H9 (cell line): ENCODE measurements around the gene IFT80. TPM values are rescaled to one million over a fixed set of nuclear protein-coding genes. Genes with fewer than 3 reads are reported as not detected.

Source experiments
- DNase-seq: peaks from one replicate; pipeline ENCODE4 v3.0.0-alpha.2; 2017
- H2AFZ ChIP-seq: one replicate; pipeline ENCODE4 v1.6.1; 2013; ENCODE audit warnings: mild to moderate bottlenecking, low read length, control low read depth, moderate library complexity
- H2AK5ac ChIP-seq: 2 replicates; pipeline ENCODE4 v1.6.1; 2013; ENCODE audit warnings: low read length, control low read depth, mixed read lengths; ENCODE audit not compliant: insufficient read length
- H2BK120ac ChIP-seq: one replicate; pipeline ENCODE4 v1.6.1; 2013; ENCODE audit warnings: low read depth, mild to moderate bottlenecking, low read length, control low read depth, inconsistent platforms; ENCODE audit not compliant: poor library complexity, severe bottlenecking
- H2BK12ac ChIP-seq: 2 replicates; pipeline ENCODE4 v1.6.1; 2013; ENCODE audit warnings: low read length, control low read depth, mixed read lengths, low read depth; ENCODE audit not compliant: insufficient read length
- H2BK15ac ChIP-seq: 2 replicates; pipeline ENCODE4 v1.6.1; 2013; ENCODE audit warnings: low read depth, low read length, control low read depth
- H2BK20ac ChIP-seq: one replicate; pipeline ENCODE4 v1.6.1; 2013; ENCODE audit warnings: low read depth, mild to moderate bottlenecking, low read length, control low read depth, inconsistent platforms; ENCODE audit not compliant: poor library complexity, severe bottlenecking
- H2BK5ac ChIP-seq: 2 replicates; pipeline ENCODE4 v1.6.1; 2013; ENCODE audit warnings: low read length, control low read depth, mixed read lengths; ENCODE audit not compliant: insufficient read length
- H3K14ac ChIP-seq: 2 replicates; pipeline ENCODE4 v1.6.1; 2013; ENCODE audit warnings: low read length, control low read depth; ENCODE audit not compliant: insufficient read depth
- H3K18ac ChIP-seq: 2 replicates; pipeline ENCODE4 v1.6.1; 2013; ENCODE audit warnings: low read depth, mild to moderate bottlenecking, mixed read lengths, low read length, control low read depth; ENCODE audit not compliant: insufficient read length
- H3K23ac ChIP-seq: 2 replicates; pipeline ENCODE4 v1.6.1; 2013; ENCODE audit warnings: low read length, control low read depth, mixed read lengths, low read depth; ENCODE audit not compliant: insufficient read length
- H3K23me2 ChIP-seq: 2 replicates; pipeline ENCODE4 v1.6.1; 2013; ENCODE audit warnings: low read depth, mild to moderate bottlenecking, mixed read lengths, low read length, control low read depth; ENCODE audit not compliant: insufficient read length, poor library complexity, severe bottlenecking
- H3K27ac ChIP-seq: 2 replicates; pipeline ENCODE4 v1.5.1; 2013; ENCODE audit warnings: low read length, control low read depth, mixed read lengths, low read depth; ENCODE audit not compliant: insufficient read length
- H3K27me3 ChIP-seq: 2 replicates; pipeline ENCODE4 v1.6.1; 2013; ENCODE audit warnings: low read length, control low read depth, inconsistent platforms; ENCODE audit not compliant: insufficient read depth
- H3K4ac ChIP-seq: 2 replicates; pipeline ENCODE4 v1.6.1; 2013; ENCODE audit warnings: low read depth, mild to moderate bottlenecking, control low read depth, inconsistent platforms, low read length, moderate library complexity
- H3K4me1 ChIP-seq: 2 replicates; pipeline ENCODE4 v1.6.1; 2013; ENCODE audit warnings: low read length, control low read depth, inconsistent platforms; ENCODE audit not compliant: insufficient read depth
- H3K4me2 ChIP-seq: 2 replicates; pipeline ENCODE4 v1.6.1; 2013; ENCODE audit warnings: low read length, control low read depth, mixed read lengths; ENCODE audit not compliant: insufficient read length, insufficient read depth
- H3K56ac ChIP-seq: 2 replicates; pipeline ENCODE4 v1.6.1; 2013; ENCODE audit warnings: low read depth, mild to moderate bottlenecking, mixed read lengths, low read length, control low read depth; ENCODE audit not compliant: insufficient read length
- H3K79me1 ChIP-seq: 2 replicates; pipeline ENCODE4 v1.6.1; 2013; ENCODE audit warnings: low read depth, mild to moderate bottlenecking, moderate library complexity, low read length, control low read depth, inconsistent platforms; ENCODE audit not compliant: insufficient read depth, poor library complexity, severe bottlenecking
- H3K79me2 ChIP-seq: 2 replicates; pipeline ENCODE4 v1.6.1; 2013; ENCODE audit warnings: low read length, control low read depth, inconsistent platforms; ENCODE audit not compliant: insufficient read depth
- H3K9ac ChIP-seq: 2 replicates; pipeline ENCODE4 v1.6.1; 2013; ENCODE audit warnings: low read length, control low read depth, mixed read lengths; ENCODE audit not compliant: insufficient read length; ENCODE audit errors: extremely low read depth
- H3K9me3 ChIP-seq: one replicate; pipeline ENCODE4 v1.6.1; 2013; ENCODE audit warnings: low read depth, low read length, inconsistent platforms; ENCODE audit not compliant: control insufficient read depth
- H3T11ph ChIP-seq: one replicate; pipeline ENCODE4 v1.6.1; 2013; ENCODE audit warnings: mild to moderate bottlenecking, low read length, control low read depth, inconsistent platforms
- H4K20me1 ChIP-seq: one replicate; pipeline ENCODE4 v1.6.1; 2013; ENCODE audit not compliant: control insufficient read depth, insufficient read length, insufficient read depth
- H4K5ac ChIP-seq: 2 replicates; pipeline ENCODE4 v1.6.1; 2013; ENCODE audit warnings: low read depth, mild to moderate bottlenecking, mixed read lengths, low read length, control low read depth; ENCODE audit not compliant: insufficient read length
- H4K8ac ChIP-seq: replicated peaks from 2 replicates; pipeline ENCODE4 v1.6.1; 2013; ENCODE audit warnings: low read length, control low read depth, mixed read lengths, low read depth; ENCODE audit not compliant: insufficient read length
- H4K91ac ChIP-seq: 2 replicates; pipeline ENCODE4 v1.6.1; 2013; ENCODE audit warnings: low read depth, mild to moderate bottlenecking, moderate library complexity, mixed read lengths, low read length, control low read depth; ENCODE audit not compliant: insufficient read length
- H3K27ac Mint-ChIP-seq, 3 experiments: 2 replicates in 2 of 3; 3 replicates in 1 of 3; pipeline ENCODE4 v1.8.0; 2020 to 2021; ENCODE audit warnings: mixed read lengths in 3 of 3, mild to moderate bottlenecking in 1 of 3, moderate library complexity in 1 of 3
- H3K27me3 Mint-ChIP-seq: 2 replicates; pipeline ENCODE4 v1.8.0; 2021; ENCODE audit warnings: low read depth, mild to moderate bottlenecking, moderate library complexity, mixed read lengths
- H3K36me3 Mint-ChIP-seq, 3 experiments: 2 replicates in 2 of 3; 3 replicates in 1 of 3; pipeline ENCODE4 v1.8.0; 2020 to 2021; ENCODE audit warnings: low read depth in 3 of 3, mixed read lengths in 3 of 3; ENCODE audit not compliant: insufficient read depth in 1 of 3
- H3K4me1 Mint-ChIP-seq, 2 experiments: 2 replicates each; pipeline ENCODE4 v1.8.0; 2020; ENCODE audit warnings: mixed read lengths in 2 of 2
- H3K4me3 Mint-ChIP-seq, 2 experiments: 2 replicates in 1 of 2; 3 replicates in 1 of 2; pipeline ENCODE4 v1.8.0; 2020 to 2021; ENCODE audit warnings: mild to moderate bottlenecking in 2 of 2, mixed read lengths in 2 of 2, moderate library complexity in 1 of 2
- H3K9me3 Mint-ChIP-seq, 2 experiments: 2 replicates in 1 of 2; 3 replicates in 1 of 2; pipeline ENCODE4 v1.8.0; 2020; ENCODE audit warnings: mild to moderate bottlenecking in 2 of 2, mixed read lengths in 2 of 2, moderate library complexity in 1 of 2
- WGBS: extraction: QIAGEN DNeasy Blood & Tissue Kit; methylation state at CpG from one replicate; pipeline ENCODE4 v1.1.7; 2013; ENCODE audit warnings: missing lambda C conversion rate, low lambda C conversion rate, mixed read lengths; ENCODE audit not compliant: insufficient read length; ENCODE audit errors: extremely low coverage; 5-methylcytosine and 5-hydroxymethylcytosine counted together
- total RNA-seq: library from RNA; stranded (reverse); gene quantifications from 2 replicates; pipeline ENCODE4 v1.2.1, GENCODE V29; 2021
- TF ChIP-seq, protein P1 (sequence below): fragments of 200-600 bp; sonication (generic); conservative IDR thresholded peaks from 3 replicates; pipeline ENCODE4 v1.8.0; 2021; ENCODE audit warnings: antibody characterized with exemption, mild to moderate bottlenecking

IFT80 gene
- total RNA-seq, 1 experiment from 2014 or later: 29.0 TPM

DNA sequence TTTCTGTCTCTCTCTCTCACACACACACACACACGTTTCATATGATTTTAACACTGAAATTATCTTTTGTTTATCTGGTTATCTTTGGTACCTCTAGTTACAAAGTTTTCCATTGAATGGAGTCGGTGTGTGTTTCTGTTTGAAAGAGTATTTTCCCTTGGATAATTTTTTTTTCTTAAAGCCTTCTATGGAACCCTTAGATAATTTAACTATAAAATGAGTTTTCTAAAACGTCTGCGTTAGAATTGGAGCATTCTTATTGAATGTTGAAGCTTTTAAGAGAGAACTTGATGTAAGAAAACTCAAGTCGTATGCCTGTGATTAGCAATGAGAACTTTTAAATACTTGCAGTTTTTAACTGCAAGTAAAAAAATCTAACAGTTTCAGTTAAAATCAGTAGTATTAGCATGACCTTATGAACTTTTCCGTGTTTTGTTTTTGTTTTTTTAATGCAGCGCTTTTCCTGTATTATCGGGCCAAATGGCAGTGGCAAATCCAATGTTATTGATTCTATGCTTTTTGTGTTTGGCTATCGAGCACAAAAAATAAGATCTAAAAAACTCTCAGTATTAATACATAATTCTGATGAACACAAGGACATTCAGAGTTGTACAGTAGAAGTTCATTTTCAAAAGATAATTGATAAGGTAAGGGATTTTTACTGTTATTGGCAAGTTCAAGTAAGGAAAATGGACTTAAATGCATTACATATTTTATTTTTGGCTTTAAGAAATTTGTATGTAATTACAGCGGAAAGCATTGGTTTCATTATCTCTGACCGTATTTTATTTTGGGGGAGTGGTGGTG, 3.4 kb upstream of the IFT80 start:
- no peak overlapping the region for H2BK15ac ChIP-seq
- no peak overlapping the region for H2BK20ac ChIP-seq
- no peak overlapping the region for H3K4ac ChIP-seq
- H3K56ac ChIP-seq: no peak overlapping the region
- no peak overlapping the region for H2BK5ac ChIP-seq
- no peak overlapping the region for H2AK5ac ChIP-seq
- peak overlapping the region; percentile 94 to 98 for H3K4me3 Mint-ChIP-seq
- peaks cover 23 to 45% (median 42%) of the 10 kb centered on the region in 3 experiments for H3K36me3 Mint-ChIP-seq
- no peak overlapping the region for H3K18ac ChIP-seq
- H3K23me2 ChIP-seq: peaks cover 10% of the 10 kb centered on the region
- H2BK120ac ChIP-seq: no peak overlapping the region
- peaks cover 3% of the 10 kb centered on the region; the same call in 1 of the 2 replicates for H3K27me3 Mint-ChIP-seq
- H3K27me3 ChIP-seq: no peaks in the 10 kb centered on the region
- TF ChIP-seq, protein P1, sequence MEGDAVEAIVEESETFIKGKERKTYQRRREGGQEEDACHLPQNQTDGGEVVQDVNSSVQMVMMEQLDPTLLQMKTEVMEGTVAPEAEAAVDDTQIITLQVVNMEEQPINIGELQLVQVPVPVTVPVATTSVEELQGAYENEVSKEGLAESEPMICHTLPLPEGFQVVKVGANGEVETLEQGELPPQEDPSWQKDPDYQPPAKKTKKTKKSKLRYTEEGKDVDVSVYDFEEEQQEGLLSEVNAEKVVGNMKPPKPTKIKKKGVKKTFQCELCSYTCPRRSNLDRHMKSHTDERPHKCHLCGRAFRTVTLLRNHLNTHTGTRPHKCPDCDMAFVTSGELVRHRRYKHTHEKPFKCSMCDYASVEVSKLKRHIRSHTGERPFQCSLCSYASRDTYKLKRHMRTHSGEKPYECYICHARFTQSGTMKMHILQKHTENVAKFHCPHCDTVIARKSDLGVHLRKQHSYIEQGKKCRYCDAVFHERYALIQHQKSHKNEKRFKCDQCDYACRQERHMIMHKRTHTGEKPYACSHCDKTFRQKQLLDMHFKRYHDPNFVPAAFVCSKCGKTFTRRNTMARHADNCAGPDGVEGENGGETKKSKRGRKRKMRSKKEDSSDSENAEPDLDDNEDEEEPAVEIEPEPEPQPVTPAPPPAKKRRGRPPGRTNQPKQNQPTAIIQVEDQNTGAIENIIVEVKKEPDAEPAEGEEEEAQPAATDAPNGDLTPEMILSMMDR: no peak
- no peak overlapping the region for H2BK12ac ChIP-seq
- H3K9me3 Mint-ChIP-seq: peaks cover 0 to 4% of the 10 kb centered on the region in 2 experiments; a peak in 1 of 5 replicates
- H3K14ac ChIP-seq: no peak overlapping the region
- WGBS: no CpG with 5 or more reads among the region's 11 CpGs
- no peak overlapping the region for H3T11ph ChIP-seq
- no peak overlapping the region for H2AFZ ChIP-seq
- H3K9me3 ChIP-seq: no peaks in the 10 kb centered on the region
- DNase-seq: no peak
- peak overlapping the region in 1 of 3 experiments; percentile 49; a peak in 1 of 7 replicates for H3K27ac Mint-ChIP-seq
- H3K27ac ChIP-seq: no peak overlapping the region
- H4K5ac ChIP-seq: no peak overlapping the region
- no peak overlapping the region for H3K9ac ChIP-seq
- no peaks in the 10 kb centered on the region for H3K4me1 ChIP-seq
- H4K8ac ChIP-seq: no peak overlapping the region
- peak overlapping the region; percentile 95 for H3K4me2 ChIP-seq
- peaks cover 32% of the 10 kb centered on the region; the same call in 1 of the 2 replicates for H3K79me2 ChIP-seq
- no peak overlapping the region for H4K91ac ChIP-seq
- H3K4me1 Mint-ChIP-seq: peaks cover 34 to 39% of the 10 kb centered on the region in 2 experiments
- H3K79me1 ChIP-seq: no peaks in the 10 kb centered on the region
- no peak overlapping the region for H3K23ac ChIP-seq
- no peaks in the 10 kb centered on the region for H4K20me1 ChIP-seq
